GM18951 (cell line): ENCODE results near the gene ANKRD6.

Experiments used
- POLR2A ChIP-seq: IDR thresholded peaks from 4 replicates; pipeline ENCODE4 v1.6.1; 2011; ENCODE audit warnings: mild to moderate bottlenecking; ENCODE audit not compliant: insufficient read length, insufficient read depth; ENCODE audit errors: extremely low read depth
- in situ Hi-C: fragments of 300-500 bp; cut with MboI; formaldehyde crosslinking; loops from one replicate; pipeline ENCODE4 v1.12.0; 2022; ENCODE audit warnings: low sequenced_read_pairs, mixed read lengths, inconsistent platforms; ENCODE audit not compliant: unreplicated experiment

Gene ANKRD6

GRCh38 chr6:89404512-89404911 is 28.4 kb upstream of the ANKRD6 start:
- in situ Hi-C loops: no loop called here
- no peak for TF ChIP-seq POLR2A

GRCh38 chr6:89406141-89406540 is 26.8 kb upstream of the ANKRD6 start:
- no peak for TF ChIP-seq POLR2A
- in situ Hi-C loops: no loop called here

- TF ChIP-seq POLR2A: no peak
- in situ Hi-C loops: no loop called here
These were observed 23.4 kb upstream of the ANKRD6 start for GRCh38 chr6:89409461-89410035.

- in situ Hi-C loops: no loop called here
These were observed 22.7 kb upstream of the ANKRD6 start for GRCh38 chr6:89410231-89410761.

GRCh38 chr6:89410788-89411144 is 22.2 kb upstream of the ANKRD6 start:
- in situ Hi-C loops: no loop called here
- no peak for TF ChIP-seq POLR2A

More at GRCh38 chr6:89410231-89410761, 22.7 kb upstream of the ANKRD6 start:
- TF ChIP-seq POLR2A: no peak

GRCh38 chr6:89411145-89412070 is 21.5 kb upstream of the ANKRD6 start:
- no peak for TF ChIP-seq POLR2A
- in situ Hi-C loops: no loop called here

GRCh38 chr6:89412071-89413005 is 20.6 kb upstream of the ANKRD6 start, which contains the start of gene RRAGD:
Gene RRAGD, minus strand, starts transcription at chr6:89412273. Its CDS starts 280 bp downstream, at chr6:89411993.
- in situ Hi-C loops: no loop called here
- TF ChIP-seq POLR2A: no peak

GRCh38 chr6:89413006-89413400 is 19.9 kb upstream of the ANKRD6 start:
- in situ Hi-C loops: no loop called here
- no peak for TF ChIP-seq POLR2A

GRCh38 chr6:89414215-89414614 is 18.7 kb upstream of the ANKRD6 start:
- no peak for TF ChIP-seq POLR2A
- in situ Hi-C loops: no loop called here

- TF ChIP-seq POLR2A: no peak
- in situ Hi-C loops: no loop called here
These were observed 17.8 kb upstream of the ANKRD6 start for GRCh38 chr6:89415185-89415584.

GRCh38 chr6:89416796-89417195 is 16.2 kb upstream of the ANKRD6 start:
- no peak for TF ChIP-seq POLR2A
- in situ Hi-C loops: no loop called here

GRCh38 chr6:89430201-89430962 is 2.6 kb upstream of the ANKRD6 start:
- in situ Hi-C loops: loop anchor here (10.0 kb wide), 1 partner anchor 184 kb away; no protein-coding TSS in a partner anchor
- TF ChIP-seq POLR2A: no peak
